ENCODE results near the gene RASAL1. TPM values are rescaled to one million over a fixed set of nuclear protein-coding genes. Genes with fewer than 3 reads are reported as not detected.

The RASAL1 gene
- total and polyA plus RNA-seq, 2 donors (not counting 1 experiment from before 2014, with no cell fraction given): not detected

DNA sequence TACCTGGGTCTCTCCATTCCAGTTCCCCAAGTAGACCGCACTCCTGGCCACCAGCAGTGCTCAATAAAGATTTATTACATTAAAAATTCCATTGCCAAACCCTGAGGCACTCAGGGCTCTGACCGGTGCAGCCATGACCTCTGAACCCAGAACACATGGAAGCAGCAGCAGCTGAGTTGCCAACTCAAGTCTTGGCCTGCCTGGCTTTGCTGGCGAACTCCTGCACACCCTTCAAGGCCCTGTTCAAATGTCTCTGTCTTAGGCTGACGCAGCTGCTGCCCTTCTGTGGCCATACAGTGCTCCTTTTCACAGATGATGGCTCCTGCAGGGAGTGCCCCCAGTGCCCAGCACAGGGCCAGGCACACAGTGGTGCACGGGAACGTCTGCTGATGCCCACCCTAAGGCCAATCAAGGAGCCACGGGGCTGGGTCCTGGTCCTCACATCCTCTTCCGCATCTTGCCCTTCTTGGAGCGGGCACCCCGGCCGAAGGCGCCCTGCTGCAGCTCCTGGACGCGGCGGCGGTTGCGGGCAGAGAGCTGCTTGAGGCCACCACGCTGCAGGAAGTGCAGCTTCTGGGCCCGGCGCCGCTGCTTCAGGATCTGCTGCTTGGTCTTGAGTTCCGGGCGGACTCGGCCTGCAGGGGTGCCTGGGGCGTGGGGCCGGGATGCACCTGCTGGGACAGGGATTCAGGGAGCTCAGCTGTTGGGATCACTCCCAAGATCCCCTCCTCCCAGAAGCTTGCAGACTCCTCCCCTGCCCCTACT lies 23.1 kb upstream of the RASAL1 start:
- Histone ChIP-seq H3K4me2 (ENCODE audit: extremely low read depth, insufficient read depth, low read length) (no peak overlapping the region), H3K27ac (ENCODE audit: insufficient read depth, low read length) (no peak overlapping the region), H3K4me3 (replicated peaks in 1 of 4; ENCODE audit: control extremely low read depth in 1 of 4, insufficient read depth in 1 of 4, low read depth in 3 of 4, low read length in 4 of 4) (no peak overlapping the region), H2AFZ (ENCODE audit: low read length) (no peak overlapping the region), H3K9me3 (ENCODE audit: control insufficient read depth, insufficient read depth, low read depth, low read length) (no peaks in the 10 kb centered on the region), H4K20me1 (ENCODE audit: control insufficient read depth, extremely low read depth, insufficient read depth, low read length) (no peaks in the 10 kb centered on the region), H3K79me2 (ENCODE audit: control insufficient read depth, insufficient read depth, low read length) (no peaks in the 10 kb centered on the region), H3K36me3 (ENCODE audit: control insufficient read depth, insufficient read depth, low read length) (peaks cover 18% of the 10 kb centered on the region), H3K4me1 (ENCODE audit: control insufficient read depth, extremely low read depth, insufficient read depth, low read length) (peaks cover 3% of the 10 kb centered on the region), H3K9ac (ENCODE audit: insufficient read depth, low read length) (no peak overlapping the region), H3K27me3 (ENCODE audit: control insufficient read depth, insufficient read depth, low read length) (peaks cover 12% of the 10 kb centered on the region)
- no peak for TF ChIP-seq EZH2 (IDR thresholded peaks at IDR 0.05; ENCODE audit: low read length, missing control alignments)
- TF ChIP-seq, protein P1, sequence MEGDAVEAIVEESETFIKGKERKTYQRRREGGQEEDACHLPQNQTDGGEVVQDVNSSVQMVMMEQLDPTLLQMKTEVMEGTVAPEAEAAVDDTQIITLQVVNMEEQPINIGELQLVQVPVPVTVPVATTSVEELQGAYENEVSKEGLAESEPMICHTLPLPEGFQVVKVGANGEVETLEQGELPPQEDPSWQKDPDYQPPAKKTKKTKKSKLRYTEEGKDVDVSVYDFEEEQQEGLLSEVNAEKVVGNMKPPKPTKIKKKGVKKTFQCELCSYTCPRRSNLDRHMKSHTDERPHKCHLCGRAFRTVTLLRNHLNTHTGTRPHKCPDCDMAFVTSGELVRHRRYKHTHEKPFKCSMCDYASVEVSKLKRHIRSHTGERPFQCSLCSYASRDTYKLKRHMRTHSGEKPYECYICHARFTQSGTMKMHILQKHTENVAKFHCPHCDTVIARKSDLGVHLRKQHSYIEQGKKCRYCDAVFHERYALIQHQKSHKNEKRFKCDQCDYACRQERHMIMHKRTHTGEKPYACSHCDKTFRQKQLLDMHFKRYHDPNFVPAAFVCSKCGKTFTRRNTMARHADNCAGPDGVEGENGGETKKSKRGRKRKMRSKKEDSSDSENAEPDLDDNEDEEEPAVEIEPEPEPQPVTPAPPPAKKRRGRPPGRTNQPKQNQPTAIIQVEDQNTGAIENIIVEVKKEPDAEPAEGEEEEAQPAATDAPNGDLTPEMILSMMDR (conservative IDR thresholded peaks at IDR 0.05 in 1 of 2, IDR thresholded peaks at IDR 0.05 in 1 of 2; ENCODE audit: low read depth in 1 of 2, low read length in 2 of 2): no peak
- DNase-seq (ENCODE audit: low read depth in 2 of 2): no peak

DNA sequence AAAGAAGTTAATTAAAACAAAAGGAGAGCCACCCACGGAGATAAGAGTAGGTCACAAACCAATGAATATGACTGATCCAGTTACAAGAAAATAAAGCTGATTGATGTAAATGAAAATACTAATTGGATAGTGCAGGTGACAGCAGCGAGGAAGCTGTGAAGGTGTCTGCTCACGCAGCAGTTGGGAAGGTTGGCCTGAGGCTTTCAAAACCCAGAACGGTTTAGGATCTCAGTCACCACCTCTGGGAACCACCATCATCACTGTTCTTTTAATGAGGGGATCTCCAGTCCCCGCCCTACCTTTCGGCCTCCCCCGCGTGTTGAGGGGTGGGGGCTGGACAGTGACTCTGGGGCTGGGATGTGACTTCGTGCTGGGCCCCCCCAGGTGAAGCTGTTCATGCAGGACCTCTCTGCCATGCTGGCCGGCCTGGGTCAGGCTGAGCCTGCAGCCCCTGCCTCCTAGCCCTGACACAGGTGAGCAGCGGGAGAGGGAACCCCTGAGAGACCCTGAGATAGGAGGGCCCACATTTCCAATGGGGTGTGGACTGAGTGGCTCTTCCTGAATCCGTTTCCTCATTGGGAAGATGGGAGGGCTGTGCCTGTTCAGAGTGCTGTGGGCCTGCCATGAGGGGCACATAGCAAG lies 21.8 kb upstream of the RASAL1 start:
- H3K27ac ChIP-seq (ENCODE audit: insufficient read depth, low read length): no peak overlapping the region
- peaks cover 17% of the 10 kb centered on the region for H3K27me3 ChIP-seq (ENCODE audit: control insufficient read depth, insufficient read depth, low read length)
- H2AFZ ChIP-seq (ENCODE audit: low read length): no peak overlapping the region
- no peak overlapping the region for H3K4me2 ChIP-seq (ENCODE audit: extremely low read depth, insufficient read depth, low read length)
- H3K4me1 ChIP-seq (ENCODE audit: control insufficient read depth, extremely low read depth, insufficient read depth, low read length): peaks cover 3% of the 10 kb centered on the region
- no peak overlapping the region for H3K9ac ChIP-seq (ENCODE audit: insufficient read depth, low read length)
- TF ChIP-seq, protein P1 (conservative IDR thresholded peaks at IDR 0.05 in 1 of 2, IDR thresholded peaks at IDR 0.05 in 1 of 2; ENCODE audit: low read depth in 1 of 2, low read length in 2 of 2): no peak
- TF ChIP-seq EZH2 (IDR thresholded peaks at IDR 0.05; ENCODE audit: low read length, missing control alignments): no peak
- peaks cover 10% of the 10 kb centered on the region for H3K36me3 ChIP-seq (ENCODE audit: control insufficient read depth, insufficient read depth, low read length)
- no peak for DNase-seq (ENCODE audit: low read depth in 2 of 2)
- H3K9me3 ChIP-seq (ENCODE audit: control insufficient read depth, insufficient read depth, low read depth, low read length): no peaks in the 10 kb centered on the region
- H4K20me1 ChIP-seq (ENCODE audit: control insufficient read depth, extremely low read depth, insufficient read depth, low read length): no peaks in the 10 kb centered on the region
- no peak overlapping the region for H3K4me3 ChIP-seq (replicated peaks in 1 of 4; ENCODE audit: control extremely low read depth in 1 of 4, insufficient read depth in 1 of 4, low read depth in 3 of 4, low read length in 4 of 4)
- no peaks in the 10 kb centered on the region for H3K79me2 ChIP-seq (ENCODE audit: control insufficient read depth, insufficient read depth, low read length)

DNA sequence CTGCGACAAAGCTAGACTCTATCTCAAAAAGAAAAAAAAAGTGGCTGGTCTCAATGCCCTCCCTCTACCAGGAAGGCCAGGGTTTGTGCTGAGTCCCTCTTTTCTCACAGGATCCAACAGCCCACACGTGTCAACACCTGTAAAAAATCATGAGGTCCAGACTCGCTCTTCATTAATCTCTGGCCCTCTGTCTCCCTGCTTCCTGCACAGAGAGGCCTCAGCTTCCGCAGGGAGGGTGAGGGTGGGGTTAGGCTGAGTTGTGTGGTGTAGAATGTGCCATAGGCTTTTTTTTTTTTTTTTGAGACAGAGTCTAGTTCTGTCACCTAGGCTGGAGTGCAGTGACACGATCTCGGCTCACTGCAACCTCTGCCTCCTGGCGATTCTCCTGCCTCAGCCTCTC lies 20.1 kb upstream of the RASAL1 start:
- DNase-seq (ENCODE audit: low read depth in 2 of 2): no peak
- Histone ChIP-seq H3K27me3 (ENCODE audit: control insufficient read depth, insufficient read depth, low read length) (peaks cover 25% of the 10 kb centered on the region), H3K9me3 (ENCODE audit: control insufficient read depth, insufficient read depth, low read depth, low read length) (no peaks in the 10 kb centered on the region), H3K4me1 (ENCODE audit: control insufficient read depth, extremely low read depth, insufficient read depth, low read length) (no peaks in the 10 kb centered on the region), H3K4me2 (ENCODE audit: extremely low read depth, insufficient read depth, low read length) (no peak overlapping the region), H3K36me3 (ENCODE audit: control insufficient read depth, insufficient read depth, low read length) (peaks cover 3% of the 10 kb centered on the region), H3K27ac (ENCODE audit: insufficient read depth, low read length) (no peak overlapping the region), H2AFZ (ENCODE audit: low read length) (no peak overlapping the region), H3K79me2 (ENCODE audit: control insufficient read depth, insufficient read depth, low read length) (no peaks in the 10 kb centered on the region), H3K4me3 (replicated peaks in 1 of 4; ENCODE audit: control extremely low read depth in 1 of 4, insufficient read depth in 1 of 4, low read depth in 3 of 4, low read length in 4 of 4) (no peak overlapping the region), H4K20me1 (ENCODE audit: control insufficient read depth, extremely low read depth, insufficient read depth, low read length) (no peaks in the 10 kb centered on the region), H3K9ac (ENCODE audit: insufficient read depth, low read length) (no peak overlapping the region)
- TF ChIP-seq, protein P1 (conservative IDR thresholded peaks at IDR 0.05 in 1 of 2, IDR thresholded peaks at IDR 0.05 in 1 of 2; ENCODE audit: low read depth in 1 of 2, low read length in 2 of 2): no peak
- no peak for TF ChIP-seq EZH2 (IDR thresholded peaks at IDR 0.05; ENCODE audit: low read length, missing control alignments)

Data from fibroblast of lung (primary cell).